ENCODE data around the gene XRN2.

Gene XRN2

GRCh38 chr20:21302664-21303060 is 469 bp upstream of the XRN2 start:
- DNase-seq = no peak

- no peak for DNase-seq
Measured at GRCh38 chr20:21303872-21304586, 898 bp downstream of the XRN2 start.

GRCh38 chr20:21308340-21308739 is 5.2 kb downstream of the XRN2 start:
- no peak for DNase-seq

GRCh38 chr20:21309678-21310467 is 6.7 kb downstream of the XRN2 start:
- DNase-seq = no peak

GRCh38 chr20:21312813-21313474 is 9.8 kb downstream of the XRN2 start:
- DNase-seq = no peak

- no peak for DNase-seq
Measured at GRCh38 chr20:21315138-21315537, 12.0 kb downstream of the XRN2 start.

GRCh38 chr20:21322083-21322710 is 19.1 kb downstream of the XRN2 start:
- DNase-seq = no peak

- no peak for DNase-seq
Measured at GRCh38 chr20:21322921-21323331, 19.8 kb downstream of the XRN2 start.

GRCh38 chr20:21323640-21324039 is 20.5 kb downstream of the XRN2 start:
- DNase-seq = no peak

GRCh38 chr20:21324126-21324525 is 21.0 kb downstream of the XRN2 start:
- DNase-seq = no peak

GRCh38 chr20:21325296-21325695 is 22.2 kb downstream of the XRN2 start:
- DNase-seq = no peak

- DNase-seq = no peak
Measured at GRCh38 chr20:21326700-21327099, 23.6 kb downstream of the XRN2 start.

GRCh38 chr20:21336455-21337151 is 33.5 kb downstream of the XRN2 start:
- DNase-seq = no peak

- DNase-seq = no peak
Measured at GRCh38 chr20:21338291-21338690, 35.2 kb downstream of the XRN2 start.

GRCh38 chr20:21339499-21339898 is 36.4 kb downstream of the XRN2 start:
- no peak for DNase-seq

- DNase-seq = no peak
Measured at GRCh38 chr20:21340991-21341697, 38.0 kb downstream of the XRN2 start.

GRCh38 chr20:21342656-21343345 is 39.7 kb downstream of the XRN2 start:
- DNase-seq = no peak

GRCh38 chr20:21344206-21344900 is 41.2 kb downstream of the XRN2 start:
- DNase-seq = no peak

GRCh38 chr20:21344961-21345360 is 41.8 kb downstream of the XRN2 start:
- no peak for DNase-seq

GRCh38 chr20:21352703-21353102 is 49.6 kb downstream of the XRN2 start:
- DNase-seq = no peak

- DNase-seq = no peak
Measured at GRCh38 chr20:21353236-21353635, 50.1 kb downstream of the XRN2 start.
